ENCODE measurements around the gene FOXP3. TPM values are rescaled to one million over a fixed set of nuclear protein-coding genes. Genes with fewer than 3 reads are reported as not detected.

The FOXP3 gene
- total and polyA plus RNA-seq, 2 of the 8 experiments (the other 6 are each of a cell fraction or from before 2014, with no cell fraction given): 0.37 to 0.54 TPM

- no peaks in the 10 kb centered on the region for H3K79me1 ChIP-seq (ENCODE audit: low read depth, low read length)
- no peak overlapping the region for H3K4me3 ChIP-seq (ENCODE audit: extremely low read depth in 1 of 4, insufficient read depth in 2 of 4, low read depth in 3 of 4, low read length in 4 of 4)
- H2AFZ ChIP-seq (ENCODE audit: low read length): no peak overlapping the region
- no peak overlapping the region for H2BK20ac ChIP-seq (ENCODE audit: low read length)
- H3K27ac ChIP-seq (ENCODE audit: low read depth, low read length): no peak overlapping the region
- H2BK5ac ChIP-seq (ENCODE audit: low read depth, low read length): no peak overlapping the region
- no peaks in the 10 kb centered on the region for H3K27me3 ChIP-seq (replicated peaks in 1 of 4; ENCODE audit: control insufficient read depth in 3 of 4, extremely low read depth in 1 of 4, insufficient read depth in 3 of 4, low read length in 3 of 4)
- FAIRE-seq (no peak), DNase-seq (ENCODE audit: low read depth in 1 of 2, low spot score in 2 of 2) (no peak)
- no peaks in the 10 kb centered on the region for H3K36me3 ChIP-seq (ENCODE audit: control insufficient read depth in 2 of 4, insufficient read depth in 4 of 4, low read length in 3 of 4)
- POLR2A ChIA-PET (ENCODE audit: partially characterized antibody): interaction anchor here (0.9 to 2.3 kb wide), 3 partner anchors 8 to 76 kb away, joined by 3 to 10 read pairs (median 3); no protein-coding TSS in a partner anchor
- no peak overlapping the region for H3K9ac ChIP-seq (replicated peaks in 1 of 4; ENCODE audit: extremely low read depth in 1 of 4, low read depth in 3 of 4, low read length in 3 of 4)
- CTCF ChIA-PET (ENCODE audit: partially characterized antibody): interaction anchor here (1.2 kb wide), 1 partner anchor 60 kb away, joined by 3 read pairs; no protein-coding TSS in a partner anchor
- H3K56ac ChIP-seq (replicated peaks; ENCODE audit: insufficient read length, low read depth, low read length): no peak overlapping the region
- H4K20me1 ChIP-seq (replicated peaks in 1 of 2; ENCODE audit: control insufficient read depth in 1 of 2, insufficient read depth in 2 of 2, low read length in 2 of 2): peaks cover 0 to under 1% of the 10 kb centered on the region in 2 experiments
- no peak overlapping the region for H4K8ac ChIP-seq (ENCODE audit: extremely low read depth, insufficient read depth, low read length)
- H3K23ac ChIP-seq (ENCODE audit: insufficient read length): no peak overlapping the region
- H3K79me2 ChIP-seq (ENCODE audit: control insufficient read depth in 1 of 2, insufficient read depth in 2 of 2, low read length in 2 of 2): peaks cover 7 to 14% of the 10 kb centered on the region in 2 experiments; a peak in 3 of 4 replicates
- 84% methylated on average over 5 of the region's 10 CpGs; no CpG with 5 or more reads in 1 of the 2 experiments for WGBS, 2 experiments (ENCODE audit: extremely low coverage in 1 of 2, insufficient coverage in 1 of 2, insufficient read length in 1 of 2, insufficient replicate concordance in 2 of 2, low coverage in 1 of 2, low lambda C conversion rate in 2 of 2, missing lambda C conversion rate in 1 of 2)
- H3K4me1 ChIP-seq (replicated peaks in 1 of 4; ENCODE audit: control insufficient read depth in 3 of 4, insufficient read depth in 4 of 4, low read length in 3 of 4): peaks cover 0 to 14% (median 5%) of the 10 kb centered on the region in 4 experiments; a peak in 4 of 7 replicates
- H2BK12ac ChIP-seq (ENCODE audit: low read depth, low read length): no peak overlapping the region
- H2BK120ac ChIP-seq (replicated peaks; ENCODE audit: low read depth, low read length): no peak overlapping the region
- H3K4ac ChIP-seq (replicated peaks; ENCODE audit: insufficient read length, low read depth, low read length): no peak overlapping the region
- no peak overlapping the region for H4K5ac ChIP-seq (ENCODE audit: insufficient read length, low read depth, low read length)
- H2BK15ac ChIP-seq (ENCODE audit: low read length): no peak overlapping the region
- no peak overlapping the region for H3K14ac ChIP-seq (ENCODE audit: insufficient read length)
- no peak overlapping the region for H3K18ac ChIP-seq (ENCODE audit: extremely low read depth, low read length)
- H2AK5ac ChIP-seq (ENCODE audit: low read depth, low read length): no peak overlapping the region
- H3K23me2 ChIP-seq (ENCODE audit: low read depth, low read length): no peaks in the 10 kb centered on the region; the same call in 1 of the 2 replicates
- no peaks in the 10 kb centered on the region for H3K9me3 ChIP-seq (ENCODE audit: insufficient read depth in 2 of 2, low read depth in 1 of 2, low read length in 1 of 2)
- H3K4me2 ChIP-seq (ENCODE audit: insufficient read depth in 1 of 2, low read depth in 2 of 2, low read length in 2 of 2): no peak overlapping the region
- H4K91ac ChIP-seq (replicated peaks; ENCODE audit: insufficient read length, low read length): no peak overlapping the region
- TF ChIP-seq KDM1A (IDR thresholded peaks at IDR 0.05; ENCODE audit: borderline replicate concordance, low read length) (no peak), FOSL1 (IDR thresholded peaks at IDR 0.05; ENCODE audit: insufficient read depth, low read depth, low read length) (no peak), MAFK (IDR thresholded peaks at IDR 0.05; ENCODE audit: low read depth, low read length) (no peak), CTCF (IDR thresholded peaks at IDR 0.05; ENCODE audit: control extremely low read depth in 1 of 3, insufficient read depth in 1 of 3, low read depth in 1 of 3, low read length in 3 of 3) (no peak), JUN (IDR thresholded peaks at IDR 0.05; ENCODE audit: low read depth, low read length) (no peak), ASH2L (IDR thresholded peaks at IDR 0.05; ENCODE audit: low read length) (no peak), CHD1 (IDR thresholded peaks at IDR 0.05; ENCODE audit: low read depth, low read length) (no peak), NANOG (IDR thresholded peaks at IDR 0.05; ENCODE audit: insufficient read depth, low read depth, low read length, poor library complexity, severe bottlenecking) (no peak), SP2 (IDR thresholded peaks at IDR 0.05; ENCODE audit: low read length) (no peak)
These were observed 2.3 kb upstream of the FOXP3 start for GRCh38 chrX:49266523-49267445.

All from H1 (cell line).